Panc1 (cell line): ENCODE measurements around the gene CA10.

Experiments
- SIN3A ChIP-seq: IDR thresholded peaks from 2 replicates; pipeline ENCODE4 v1.6.1; 2012; ENCODE audit warnings: low read depth, mild to moderate bottlenecking, low read length, moderate library complexity, borderline replicate concordance; ENCODE audit not compliant: insufficient read depth
- TF ChIP-seq, protein P1 (sequence below): fragments of 450-650 bp; IDR thresholded peaks from 2 replicates; pipeline ENCODE4 v1.5.1; 2017; ENCODE audit warnings: mild to moderate bottlenecking
- TF ChIP-seq, protein P2 (sequence below), 2 experiments: IDR thresholded peaks; 2 replicates each; pipeline ENCODE4 v1.6.1; 2011 to 2012; ENCODE audit warnings: low read depth in 2 of 2, control low read depth in 1 of 2, low read length in 1 of 2, mild to moderate bottlenecking in 1 of 2, moderate library complexity in 1 of 2; ENCODE audit not compliant: insufficient read depth in 1 of 2

DNA sequence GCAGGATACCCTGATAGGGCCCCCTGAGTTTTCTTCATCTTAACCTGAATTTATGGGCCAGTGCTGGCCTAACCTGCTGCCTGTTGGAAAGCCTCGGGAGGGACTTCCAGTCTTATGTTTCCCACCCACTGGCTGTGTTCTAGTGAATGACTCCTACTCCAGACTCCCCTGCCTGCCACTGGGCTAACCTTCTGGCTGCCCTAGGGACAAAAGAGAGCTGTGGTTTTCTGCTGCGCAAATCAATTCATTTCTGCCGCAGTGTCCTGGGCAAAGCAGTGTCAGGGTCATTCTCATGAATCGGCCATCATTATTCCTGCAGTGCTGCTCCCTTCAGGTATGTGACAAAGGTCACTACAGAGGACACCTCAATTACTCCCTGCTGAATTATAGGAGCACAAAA lies 512.0 kb downstream of the CA10 start:
- TF ChIP-seq, protein P1, sequence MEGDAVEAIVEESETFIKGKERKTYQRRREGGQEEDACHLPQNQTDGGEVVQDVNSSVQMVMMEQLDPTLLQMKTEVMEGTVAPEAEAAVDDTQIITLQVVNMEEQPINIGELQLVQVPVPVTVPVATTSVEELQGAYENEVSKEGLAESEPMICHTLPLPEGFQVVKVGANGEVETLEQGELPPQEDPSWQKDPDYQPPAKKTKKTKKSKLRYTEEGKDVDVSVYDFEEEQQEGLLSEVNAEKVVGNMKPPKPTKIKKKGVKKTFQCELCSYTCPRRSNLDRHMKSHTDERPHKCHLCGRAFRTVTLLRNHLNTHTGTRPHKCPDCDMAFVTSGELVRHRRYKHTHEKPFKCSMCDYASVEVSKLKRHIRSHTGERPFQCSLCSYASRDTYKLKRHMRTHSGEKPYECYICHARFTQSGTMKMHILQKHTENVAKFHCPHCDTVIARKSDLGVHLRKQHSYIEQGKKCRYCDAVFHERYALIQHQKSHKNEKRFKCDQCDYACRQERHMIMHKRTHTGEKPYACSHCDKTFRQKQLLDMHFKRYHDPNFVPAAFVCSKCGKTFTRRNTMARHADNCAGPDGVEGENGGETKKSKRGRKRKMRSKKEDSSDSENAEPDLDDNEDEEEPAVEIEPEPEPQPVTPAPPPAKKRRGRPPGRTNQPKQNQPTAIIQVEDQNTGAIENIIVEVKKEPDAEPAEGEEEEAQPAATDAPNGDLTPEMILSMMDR: no peak
- no peak for TF ChIP-seq SIN3A
- TF ChIP-seq, protein P2, sequence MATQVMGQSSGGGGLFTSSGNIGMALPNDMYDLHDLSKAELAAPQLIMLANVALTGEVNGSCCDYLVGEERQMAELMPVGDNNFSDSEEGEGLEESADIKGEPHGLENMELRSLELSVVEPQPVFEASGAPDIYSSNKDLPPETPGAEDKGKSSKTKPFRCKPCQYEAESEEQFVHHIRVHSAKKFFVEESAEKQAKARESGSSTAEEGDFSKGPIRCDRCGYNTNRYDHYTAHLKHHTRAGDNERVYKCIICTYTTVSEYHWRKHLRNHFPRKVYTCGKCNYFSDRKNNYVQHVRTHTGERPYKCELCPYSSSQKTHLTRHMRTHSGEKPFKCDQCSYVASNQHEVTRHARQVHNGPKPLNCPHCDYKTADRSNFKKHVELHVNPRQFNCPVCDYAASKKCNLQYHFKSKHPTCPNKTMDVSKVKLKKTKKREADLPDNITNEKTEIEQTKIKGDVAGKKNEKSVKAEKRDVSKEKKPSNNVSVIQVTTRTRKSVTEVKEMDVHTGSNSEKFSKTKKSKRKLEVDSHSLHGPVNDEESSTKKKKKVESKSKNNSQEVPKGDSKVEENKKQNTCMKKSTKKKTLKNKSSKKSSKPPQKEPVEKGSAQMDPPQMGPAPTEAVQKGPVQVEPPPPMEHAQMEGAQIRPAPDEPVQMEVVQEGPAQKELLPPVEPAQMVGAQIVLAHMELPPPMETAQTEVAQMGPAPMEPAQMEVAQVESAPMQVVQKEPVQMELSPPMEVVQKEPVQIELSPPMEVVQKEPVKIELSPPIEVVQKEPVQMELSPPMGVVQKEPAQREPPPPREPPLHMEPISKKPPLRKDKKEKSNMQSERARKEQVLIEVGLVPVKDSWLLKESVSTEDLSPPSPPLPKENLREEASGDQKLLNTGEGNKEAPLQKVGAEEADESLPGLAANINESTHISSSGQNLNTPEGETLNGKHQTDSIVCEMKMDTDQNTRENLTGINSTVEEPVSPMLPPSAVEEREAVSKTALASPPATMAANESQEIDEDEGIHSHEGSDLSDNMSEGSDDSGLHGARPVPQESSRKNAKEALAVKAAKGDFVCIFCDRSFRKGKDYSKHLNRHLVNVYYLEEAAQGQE (IDR thresholded peaks at IDR 0.05; ENCODE audit: insufficient read depth in 1 of 2, low read depth in 2 of 2, low read length in 1 of 2): no peak
